Measurements from ENCODE around the gene MMP24.
"Not testable (repeated sequence)": the region's sequence is repeated elsewhere in the genome, so short reads cannot be mapped to it uniquely, and the experiment has no call there.

The MMP24 gene

DNA sequence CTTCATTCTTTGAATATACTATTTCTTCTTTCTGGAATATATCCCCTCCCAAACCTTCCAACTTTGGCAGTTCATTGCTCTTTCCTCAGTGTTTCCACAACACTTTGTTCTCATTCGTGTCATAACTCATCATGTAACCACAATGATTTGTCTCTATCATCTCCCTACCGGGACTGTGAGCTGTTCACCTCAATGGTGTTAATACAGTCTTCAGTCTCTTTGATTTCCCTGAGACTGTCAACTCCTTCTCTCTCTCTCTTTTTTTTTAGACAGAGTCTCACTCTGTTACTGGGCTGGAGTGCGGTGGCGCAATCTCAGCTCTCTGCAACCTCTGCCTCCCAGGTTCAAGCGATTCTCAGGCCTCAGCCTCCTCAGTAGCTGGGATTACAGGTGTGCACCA is 2.5 kb upstream of the MMP24 start:
- no peak for DNase-seq (ENCODE audit: low spot score)

DNA sequence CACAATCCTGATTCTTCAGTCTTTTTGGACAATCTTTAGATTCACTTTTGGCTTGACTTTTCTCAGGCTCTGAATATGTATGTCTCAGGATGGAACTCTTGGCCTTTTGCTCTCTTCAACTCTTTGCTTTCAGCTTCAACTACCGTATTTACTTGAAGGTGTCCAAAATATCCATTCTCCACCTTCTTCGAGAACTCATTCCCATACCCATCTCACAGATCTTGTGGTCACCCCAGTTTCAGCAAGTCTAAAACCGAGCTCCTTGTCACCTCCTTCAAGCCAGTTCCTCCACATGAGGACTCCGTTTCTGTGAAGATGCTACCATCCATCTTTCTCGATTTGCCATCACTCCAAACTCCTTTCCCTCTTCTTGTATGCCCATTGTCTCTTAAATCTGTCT is 2.0 kb upstream of the MMP24 start:
- DNase-seq (ENCODE audit: low spot score): no peak

DNA sequence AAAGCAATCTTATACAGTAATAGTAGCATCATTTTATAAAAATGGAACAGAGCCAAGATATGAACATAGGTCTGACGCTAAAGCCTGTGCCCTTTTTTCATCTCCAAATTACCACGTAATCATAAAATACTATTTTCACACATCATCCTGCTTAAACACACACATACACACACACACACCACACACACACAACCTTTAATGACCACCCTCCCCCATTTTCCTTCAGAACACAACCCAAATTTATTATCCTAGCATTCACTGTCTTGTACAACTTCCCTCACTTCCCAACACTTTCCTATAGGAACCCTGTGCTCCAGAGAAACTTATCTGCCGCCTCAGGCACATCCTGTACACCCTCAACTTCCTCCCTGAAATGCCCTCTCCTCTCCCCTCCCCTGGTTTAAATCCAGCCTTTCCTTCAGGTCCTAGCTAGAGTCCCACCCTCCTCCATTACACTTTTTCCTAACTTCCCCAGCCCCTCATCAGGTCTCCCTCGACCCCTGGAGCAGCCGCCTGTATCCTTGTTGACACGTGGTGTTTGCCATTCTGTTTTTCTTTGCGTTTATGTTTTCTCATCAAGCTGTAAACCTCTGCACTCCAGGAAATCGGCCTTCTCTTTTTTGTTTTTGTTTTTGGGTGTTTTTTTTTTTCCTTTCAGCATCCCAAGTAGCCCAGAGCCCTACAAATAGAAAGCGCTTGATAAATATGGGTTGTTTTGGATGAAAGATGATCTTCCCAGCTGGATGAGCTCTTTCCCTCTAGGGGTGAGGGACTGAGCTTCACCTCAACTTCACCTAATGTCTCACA is 968 bp upstream of the MMP24 start:
- no peak for DNase-seq (ENCODE audit: low spot score)

DNA sequence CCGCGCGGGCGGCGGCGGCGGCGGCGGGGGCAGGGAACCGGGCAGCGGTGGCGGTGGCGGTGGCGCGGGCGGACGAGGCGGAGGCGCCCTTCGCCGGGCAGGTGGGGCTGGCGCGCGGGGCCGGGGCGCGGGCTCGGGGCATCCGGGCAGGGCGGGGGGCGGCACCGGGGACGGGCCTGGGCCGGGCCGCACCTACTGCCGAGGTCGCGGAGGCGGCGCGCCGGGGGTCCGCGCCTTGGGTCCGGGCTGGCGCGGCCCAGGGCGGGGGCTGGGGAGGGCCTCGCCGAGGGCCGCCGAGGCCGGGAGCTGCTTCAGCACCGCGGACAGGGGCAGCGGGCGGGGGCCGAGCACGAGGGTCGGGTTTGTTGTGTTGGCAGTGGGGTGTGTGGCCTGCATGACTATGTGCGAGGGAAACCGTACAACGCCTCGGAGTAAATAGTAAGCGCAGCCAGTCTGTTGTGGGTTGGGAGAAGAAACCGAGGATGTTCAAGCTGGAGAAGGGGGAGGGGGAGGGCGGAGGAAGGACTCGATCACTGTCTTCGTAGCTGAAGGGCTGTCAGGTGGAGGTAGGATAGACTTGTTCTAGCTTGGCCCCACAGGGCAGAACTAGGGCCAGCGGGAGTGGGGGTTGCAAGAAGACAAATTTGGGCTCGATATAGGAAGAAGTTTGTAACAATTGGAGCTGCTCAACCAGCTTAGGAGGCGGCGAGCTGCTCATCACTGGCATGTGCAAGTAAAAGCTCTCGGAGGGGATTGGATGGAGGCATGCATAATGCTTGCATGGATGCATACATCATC is 593 bp downstream of the MMP24 start:
- DNase-seq (ENCODE audit: low spot score): peak; percentile 41

DNA sequence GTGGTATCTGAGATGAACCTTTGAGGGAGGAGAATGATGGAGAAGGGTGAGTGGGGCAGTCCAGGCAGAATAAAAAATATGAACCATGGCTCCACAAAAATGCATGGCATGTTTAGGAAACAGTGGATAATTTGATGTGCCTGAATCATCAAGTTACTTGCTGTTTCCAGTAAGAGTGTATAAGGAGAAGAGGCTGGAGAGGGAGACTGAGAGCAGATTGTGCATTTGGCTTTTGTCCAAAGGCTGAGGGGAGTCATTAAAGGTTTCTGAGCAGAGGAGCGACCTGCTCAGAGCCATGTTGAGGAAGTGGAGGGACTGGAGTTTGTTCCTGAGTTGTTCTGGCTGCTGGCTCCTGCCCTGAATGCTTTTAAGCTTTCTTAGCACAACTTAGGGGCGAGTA is 6.1 kb downstream of the MMP24 start:
- no peak for DNase-seq (ENCODE audit: low spot score)

DNA sequence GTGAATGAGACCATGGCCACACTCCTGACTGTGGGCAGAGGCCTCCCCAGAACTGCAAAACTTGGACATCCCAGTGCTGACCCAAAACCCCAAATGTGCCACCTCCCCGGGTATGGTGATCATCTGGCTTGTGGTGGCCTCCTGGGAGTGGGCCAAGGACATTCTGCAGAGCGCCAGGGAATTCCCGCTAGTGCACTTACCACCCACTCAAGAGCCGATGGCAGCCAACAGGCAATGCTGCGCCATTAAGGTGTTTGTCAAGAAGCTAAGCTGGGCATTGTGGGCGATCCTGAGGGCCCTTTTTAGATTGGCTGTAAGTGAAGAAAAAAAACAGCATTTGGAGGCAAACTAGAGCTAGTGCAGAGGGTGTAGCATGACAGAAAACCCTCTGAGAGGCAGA is 9.4 kb downstream of the MMP24 start:
- no peak for DNase-seq (ENCODE audit: low spot score)

DNA sequence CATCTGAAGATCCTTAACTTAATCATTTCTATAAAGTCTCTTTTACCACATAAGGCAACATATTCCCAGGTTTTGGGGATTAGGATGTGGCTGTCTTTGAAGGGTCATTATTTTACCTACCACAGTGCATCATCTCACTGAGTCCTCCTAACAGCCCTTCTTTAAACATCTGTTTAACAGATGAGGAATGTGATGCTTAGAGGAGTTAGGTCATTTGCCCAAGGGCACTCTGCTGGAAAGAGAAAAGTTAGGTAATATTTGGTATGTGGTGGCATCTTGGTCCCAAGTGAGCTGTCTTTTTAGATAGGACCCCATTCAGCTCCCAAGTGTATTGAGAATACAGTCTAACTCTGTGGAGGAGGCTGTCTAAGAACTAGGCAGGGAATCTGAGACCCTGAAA is 11.0 kb downstream of the MMP24 start:
- DNase-seq (ENCODE audit: low spot score): no peak

DNA sequence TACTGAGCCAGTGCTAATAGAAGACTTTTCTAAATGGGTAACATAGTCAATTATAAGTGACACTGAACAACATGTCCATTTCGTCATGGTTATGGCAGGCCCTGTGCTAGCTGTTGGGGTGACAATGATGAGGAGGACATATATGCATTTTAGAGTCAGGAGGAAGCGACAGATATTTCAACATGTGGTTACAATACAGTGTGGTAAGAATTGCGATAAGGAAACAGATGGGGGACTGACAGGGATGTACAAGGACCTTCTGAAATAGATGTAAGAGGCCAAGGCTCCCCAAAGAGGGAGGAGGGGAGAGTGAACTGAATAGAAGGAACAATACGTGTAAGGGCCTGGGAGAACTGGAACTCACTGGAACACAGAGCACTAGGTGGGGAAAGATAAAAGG is 11.7 kb downstream of the MMP24 start:
- DNase-seq (ENCODE audit: low spot score): no peak

DNA sequence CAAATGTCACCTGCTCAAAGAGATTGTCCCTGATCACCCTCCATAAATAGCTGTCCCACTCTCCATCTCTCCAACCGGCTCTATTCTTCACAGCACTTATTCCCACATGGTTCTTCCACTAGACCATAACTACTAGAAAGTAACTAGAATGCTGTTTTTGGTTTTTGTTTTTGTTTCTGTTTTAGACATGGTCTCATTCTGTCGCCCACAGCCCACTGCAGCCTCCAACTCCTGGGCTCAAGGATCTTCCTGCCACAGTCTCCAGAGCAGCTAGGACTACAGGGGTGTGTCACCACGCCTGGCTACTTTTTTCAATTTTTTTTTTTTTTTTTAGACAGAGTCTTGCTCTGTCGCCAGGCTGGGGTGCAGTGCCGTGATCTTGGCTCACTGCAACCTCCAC is 12.2 kb downstream of the MMP24 start:
- DNase-seq (ENCODE audit: low spot score): no peak

DNA sequence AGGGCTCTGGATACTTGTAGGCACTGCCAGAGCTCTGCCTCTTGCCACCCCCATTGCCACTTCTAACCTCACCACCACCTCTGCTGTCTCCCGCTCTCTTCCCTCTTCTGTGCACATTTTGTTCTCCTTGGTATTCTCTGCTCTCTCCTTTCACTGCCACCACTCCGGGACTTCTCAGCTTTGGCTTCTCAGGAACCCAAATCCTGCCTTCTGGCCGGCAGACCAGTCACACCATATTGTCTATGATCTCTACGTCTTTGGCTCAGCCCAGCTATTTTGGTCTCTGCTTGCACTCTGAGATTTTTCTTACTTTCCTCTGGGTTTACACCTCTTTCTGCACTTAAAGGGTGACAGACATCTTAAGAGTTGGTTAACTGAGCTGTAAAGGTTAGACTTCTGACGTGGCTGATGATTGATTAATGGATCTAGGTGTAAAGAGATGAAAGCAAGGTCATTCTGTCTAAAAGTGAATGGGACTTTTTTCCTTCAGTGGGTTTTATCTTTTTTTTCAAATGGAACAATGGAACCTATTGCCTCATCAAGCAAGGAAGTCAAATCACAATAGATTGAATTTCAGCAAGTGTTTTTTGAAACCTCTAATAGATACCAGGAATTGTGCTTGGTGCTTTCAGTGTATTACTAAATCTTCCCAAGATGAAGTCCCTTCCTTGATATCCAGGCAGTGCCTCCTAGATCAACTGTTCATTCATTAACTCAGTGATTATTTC is 13.8 kb downstream of the MMP24 start:
- DNase-seq (ENCODE audit: low spot score): no peak

DNA sequence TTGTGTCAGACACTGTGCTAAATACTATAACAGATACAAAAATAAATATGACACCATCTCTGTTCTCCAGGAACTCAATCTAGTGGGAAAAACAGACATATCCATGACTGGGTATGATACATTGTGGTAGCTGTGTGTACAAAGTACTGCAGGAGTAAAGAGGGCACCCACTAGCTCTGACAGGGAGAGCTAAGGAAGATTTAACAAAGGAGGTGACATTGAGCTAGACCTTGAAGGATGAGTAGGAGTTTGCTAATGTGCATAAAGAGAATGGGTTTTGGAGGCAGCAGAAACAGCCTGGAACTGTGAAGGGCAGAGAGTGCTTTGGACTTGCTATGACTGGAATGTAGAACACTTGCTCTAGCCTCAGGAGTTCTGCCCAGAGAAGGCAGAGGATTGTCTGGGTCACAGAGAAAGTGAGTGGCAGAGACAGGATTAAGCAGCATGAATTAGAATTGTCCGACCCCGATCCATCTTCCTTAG is 14.4 kb downstream of the MMP24 start:
- no peak for DNase-seq (ENCODE audit: low spot score)

DNA sequence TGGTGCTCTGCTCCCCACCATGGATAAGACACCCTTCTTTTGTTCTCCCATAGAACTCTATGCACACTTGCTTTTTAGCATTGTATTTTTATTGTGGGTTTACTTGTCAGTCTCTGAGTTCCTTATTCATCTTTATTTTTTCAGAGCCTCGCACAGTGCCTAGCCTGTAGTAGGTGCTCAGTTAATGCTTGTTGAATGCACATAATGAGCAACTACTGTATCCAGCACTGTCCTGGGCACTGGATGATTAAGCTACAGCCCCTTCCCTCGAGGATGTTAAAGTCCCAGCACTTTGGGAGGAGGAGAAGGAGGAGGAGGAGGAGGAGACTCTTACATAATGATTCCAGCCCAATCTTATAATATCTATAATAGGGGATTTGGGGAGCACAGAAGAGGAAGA is 16.8 kb downstream of the MMP24 start:
- no peak for DNase-seq (ENCODE audit: low spot score)

DNA sequence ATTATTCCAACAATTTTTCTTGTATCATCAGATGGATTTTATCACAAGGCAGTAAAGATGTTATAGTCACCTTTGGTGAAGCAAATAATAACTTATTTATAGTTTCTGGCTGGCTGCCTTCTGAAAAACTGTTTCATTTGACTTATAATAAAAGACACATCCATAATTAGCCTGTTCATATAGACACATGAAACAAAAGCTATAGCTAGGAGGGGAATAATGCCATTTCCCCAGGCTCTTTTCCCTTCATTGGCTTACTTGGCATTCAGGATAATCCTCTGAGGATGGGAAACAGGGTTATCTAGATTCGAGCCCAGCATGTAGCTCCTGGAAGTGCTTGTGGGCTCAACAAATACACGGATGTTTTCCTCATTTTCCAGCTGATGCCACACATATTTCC is 17.5 kb downstream of the MMP24 start:
- DNase-seq (ENCODE audit: low spot score): no peak

DNA sequence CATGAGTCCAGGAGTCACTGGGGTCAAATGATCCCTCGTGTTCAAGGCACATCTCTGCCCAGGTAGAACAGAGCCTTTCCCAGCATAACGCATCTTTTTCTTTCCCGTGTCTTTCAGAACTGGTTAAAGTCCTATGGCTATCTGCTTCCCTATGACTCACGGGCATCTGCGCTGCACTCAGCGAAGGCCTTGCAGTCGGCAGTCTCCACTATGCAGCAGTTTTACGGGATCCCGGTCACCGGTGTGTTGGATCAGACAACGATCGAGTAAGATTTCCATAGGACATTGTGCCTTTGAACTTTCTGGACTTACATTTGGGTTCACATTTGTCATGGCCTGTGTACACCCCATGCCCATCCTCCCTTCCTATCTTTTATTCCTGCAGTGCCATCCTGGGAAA is 20.2 kb downstream of the MMP24 start:
- no peak for DNase-seq (ENCODE audit: low spot score)

DNA sequence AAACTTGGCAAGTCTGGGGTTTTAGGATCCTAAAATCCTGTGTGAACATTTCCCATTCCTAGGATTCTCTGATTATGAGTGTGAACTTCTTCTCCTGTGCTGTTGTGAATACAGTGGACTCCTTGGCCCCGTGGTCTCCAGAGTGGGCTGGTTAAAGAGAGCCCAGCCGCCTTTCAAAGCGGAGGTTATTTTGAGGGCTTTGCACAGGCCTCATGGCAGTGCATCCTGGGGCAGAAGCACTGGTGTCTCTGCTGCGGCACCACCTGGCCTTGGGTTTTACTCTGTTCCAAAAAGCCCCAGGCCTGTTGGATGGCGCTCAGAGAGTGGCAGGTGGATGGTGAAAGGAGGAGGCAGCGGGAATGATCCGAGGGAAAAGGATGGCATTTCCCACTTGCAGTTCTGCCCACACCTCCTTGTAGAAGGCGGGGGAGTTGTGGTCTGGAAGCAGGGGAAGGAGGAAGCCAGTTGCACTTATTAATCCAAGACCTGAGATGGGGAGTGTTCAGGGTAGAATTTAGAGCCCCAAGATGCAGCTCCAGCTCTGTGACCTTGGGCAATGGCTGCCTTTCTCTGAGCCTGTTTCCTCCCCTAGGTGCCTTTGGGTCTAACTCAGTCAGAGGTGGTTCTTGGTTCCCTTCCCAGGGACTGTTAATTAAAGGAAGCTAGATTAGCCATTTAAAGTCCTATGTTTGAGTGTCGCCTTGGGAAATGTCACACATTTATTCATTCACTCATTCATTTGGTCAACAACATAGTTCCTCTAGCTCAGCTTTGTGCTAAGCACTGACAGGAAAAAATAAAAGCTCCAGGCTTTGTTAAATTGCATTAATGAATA is 22.4 kb downstream of the MMP24 start:
- DNase-seq (ENCODE audit: low spot score): no peak

DNA sequence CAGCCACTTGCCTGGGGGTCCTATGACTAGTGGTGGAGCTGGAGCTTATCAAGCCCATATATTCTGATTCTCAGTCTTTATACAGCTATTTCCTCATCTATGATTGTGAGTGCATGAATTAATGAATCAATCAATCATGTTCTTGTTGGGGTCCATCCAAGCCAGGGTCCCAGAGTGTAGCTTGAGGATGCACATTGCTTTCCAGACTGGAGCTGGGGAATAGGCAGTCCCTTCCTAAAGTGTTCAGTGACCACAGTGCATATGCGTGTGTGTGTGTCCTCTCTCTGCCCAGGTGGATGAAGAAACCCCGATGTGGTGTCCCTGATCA is 25.1 kb downstream of the MMP24 start:
- no peak for DNase-seq (ENCODE audit: low spot score)

DNA sequence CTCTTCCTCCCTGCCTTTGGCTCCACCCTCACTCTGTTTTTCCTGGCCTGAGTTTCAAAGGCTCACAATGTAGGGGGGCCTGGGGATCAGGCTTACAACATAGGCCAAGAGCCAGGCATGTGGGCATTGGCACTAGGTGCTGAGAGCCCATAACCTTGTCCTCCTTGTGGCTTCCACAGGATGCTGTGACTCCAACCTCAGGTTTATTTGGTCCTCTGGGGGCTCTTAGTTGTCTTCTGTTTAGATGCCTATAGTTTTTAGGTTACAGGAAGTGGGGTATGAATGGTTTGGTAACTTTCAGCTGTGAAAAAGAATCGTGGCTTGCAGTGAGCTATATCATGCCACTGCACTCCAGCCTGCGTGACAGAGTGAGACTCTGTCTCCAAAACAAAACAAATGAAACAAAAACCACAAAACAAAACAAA is 25.6 kb downstream of the MMP24 start:
- no peak for DNase-seq (ENCODE audit: low spot score)

DNA sequence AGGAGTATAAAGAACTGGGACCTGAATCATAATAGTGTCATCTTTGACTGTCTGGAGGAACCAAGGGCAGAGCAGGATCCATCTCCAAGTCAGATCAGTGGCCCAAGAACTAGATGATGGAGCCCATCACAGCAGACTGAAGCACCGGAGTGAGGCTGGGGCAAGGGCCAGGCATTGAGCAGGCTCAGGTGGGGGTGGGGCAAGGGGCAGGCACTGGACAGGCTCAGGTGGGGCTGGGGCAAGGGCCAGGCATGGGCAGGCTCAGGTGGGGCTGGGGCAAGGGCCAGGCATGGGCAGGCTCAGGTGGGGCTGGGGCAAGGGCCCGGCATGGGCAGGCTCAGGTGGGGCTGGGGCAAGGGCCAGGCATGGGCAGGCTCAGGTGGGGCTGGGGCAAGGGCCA is 26.1 kb downstream of the MMP24 start:
- DNase-seq (ENCODE audit: low spot score): not testable (repeated sequence)

DNA sequence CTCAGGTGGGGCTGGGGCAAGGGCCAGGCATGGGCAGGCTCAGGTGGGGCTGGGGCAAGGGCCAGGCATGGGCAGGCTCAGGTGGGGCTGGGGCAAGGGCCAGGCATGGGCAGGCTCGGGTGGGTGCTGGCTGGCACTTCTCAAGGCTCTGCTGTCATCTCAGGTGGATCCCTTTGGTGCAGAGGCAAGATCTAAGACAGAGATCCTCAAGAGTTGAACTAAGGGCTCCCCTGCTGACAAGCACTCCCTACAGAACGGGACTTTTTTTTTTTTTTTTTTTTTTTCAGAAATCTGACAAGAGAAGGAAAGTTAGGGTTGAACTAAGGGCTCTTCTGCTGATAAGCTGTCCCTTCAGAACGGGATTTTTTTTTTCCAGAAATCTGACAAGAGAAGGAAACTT is 26.5 kb downstream of the MMP24 start:
- no peak for DNase-seq (ENCODE audit: low spot score)

DNA sequence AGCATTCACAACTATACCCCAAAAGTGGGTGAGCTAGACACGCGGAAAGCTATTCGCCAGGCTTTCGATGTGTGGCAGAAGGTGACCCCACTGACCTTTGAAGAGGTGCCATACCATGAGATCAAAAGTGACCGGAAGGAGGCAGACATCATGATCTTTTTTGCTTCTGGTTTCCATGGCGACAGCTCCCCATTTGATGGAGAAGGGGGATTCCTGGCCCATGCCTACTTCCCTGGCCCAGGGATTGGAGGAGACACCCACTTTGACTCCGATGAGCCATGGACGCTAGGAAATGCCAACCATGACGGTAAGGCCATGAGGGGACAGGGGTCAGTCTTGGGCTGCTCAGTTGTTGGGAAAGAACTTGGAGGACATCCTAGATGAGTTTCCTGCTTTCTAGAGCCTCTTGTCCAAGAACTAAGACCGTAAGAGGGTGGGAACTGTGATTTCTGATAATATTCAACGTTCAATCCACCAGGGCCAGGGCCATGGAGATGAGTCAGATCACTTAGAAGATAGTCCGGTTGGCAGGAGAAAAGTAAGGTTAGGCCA is 28.0 kb downstream of the MMP24 start:
- no peak for DNase-seq (ENCODE audit: low spot score)

DNA sequence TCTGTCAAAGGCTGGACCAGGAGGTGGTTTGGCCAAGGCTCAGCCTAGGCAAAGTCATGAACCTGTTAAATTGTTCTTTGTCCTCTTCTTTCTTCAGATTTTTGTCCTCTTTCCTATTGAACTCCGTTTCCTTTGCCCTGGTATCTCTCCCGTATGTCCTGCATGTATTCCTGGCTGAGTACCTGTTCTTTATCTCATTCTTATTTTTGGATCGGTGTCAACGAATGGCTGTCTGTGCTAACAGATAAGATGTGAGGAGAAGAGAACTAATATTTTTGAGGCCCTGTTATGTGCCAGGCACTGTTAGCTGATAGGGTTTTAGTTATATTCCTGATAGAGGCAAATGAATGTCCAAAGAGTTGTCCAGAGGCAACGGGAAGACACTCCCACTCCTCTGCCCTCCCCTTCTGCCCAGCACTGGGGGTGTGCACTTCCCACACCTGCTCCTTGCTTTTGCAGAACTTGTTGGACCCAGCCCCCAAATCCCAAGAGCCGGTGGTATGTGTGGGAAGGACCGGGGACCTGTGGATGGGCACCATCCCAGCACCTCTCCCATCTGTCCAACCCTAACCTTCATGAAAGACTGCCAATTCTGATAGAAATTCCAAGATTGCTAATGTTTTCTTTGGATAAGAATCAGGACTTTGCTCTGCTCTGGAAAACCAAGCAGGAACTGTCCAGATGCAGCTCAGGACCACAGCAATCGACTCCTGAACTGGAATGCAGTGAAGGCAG is 30.9 kb downstream of the MMP24 start:
- DNase-seq (ENCODE audit: low spot score): no peak

All from germinal center (tissue), 1 donor.